LNCAP (cell line): ENCODE data around the gene FLT3.

Experiments used
- TF ChIP-seq, protein P1 (sequence below): fragments of 450-650 bp; IDR thresholded peaks from 2 replicates; pipeline ENCODE4 v1.5.1; 2017; ENCODE audit warnings: mild to moderate bottlenecking

The FLT3 gene

DNA sequence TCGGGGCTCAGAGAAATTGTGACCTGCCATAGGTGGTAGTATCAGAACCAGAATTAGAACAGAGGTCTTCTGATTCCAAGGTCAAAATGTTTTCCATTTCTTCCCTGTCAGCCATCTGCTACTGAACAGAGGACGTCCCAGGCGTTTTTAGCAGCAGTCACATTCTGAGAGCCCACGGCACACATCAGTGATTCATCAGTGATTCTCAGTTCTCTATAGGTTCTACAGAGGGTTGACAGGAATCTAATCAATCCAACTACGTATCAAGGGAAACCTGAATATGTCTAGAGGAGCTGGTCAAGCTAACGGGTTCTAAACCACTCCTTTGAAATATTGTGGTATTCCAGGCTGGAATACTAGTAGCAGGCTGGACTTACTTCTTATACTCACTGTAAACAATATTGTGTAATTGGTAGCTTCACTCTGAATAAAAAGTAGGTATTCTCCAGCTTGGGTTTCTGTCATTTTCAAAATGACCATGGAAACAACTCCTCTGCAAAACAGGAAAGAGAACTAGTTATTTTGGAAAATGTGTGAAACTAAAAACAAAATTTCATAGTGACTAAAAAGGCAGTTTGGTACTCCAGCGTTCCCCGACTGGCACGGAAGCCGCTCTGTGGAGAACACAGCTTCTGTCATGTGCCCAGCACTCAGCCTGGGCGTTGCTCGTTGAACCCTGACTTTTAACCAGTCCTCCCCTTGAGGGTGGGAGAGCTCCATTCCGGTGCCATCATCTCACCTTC lies 43.2 kb downstream of the FLT3 start:
- TF ChIP-seq, protein P1, sequence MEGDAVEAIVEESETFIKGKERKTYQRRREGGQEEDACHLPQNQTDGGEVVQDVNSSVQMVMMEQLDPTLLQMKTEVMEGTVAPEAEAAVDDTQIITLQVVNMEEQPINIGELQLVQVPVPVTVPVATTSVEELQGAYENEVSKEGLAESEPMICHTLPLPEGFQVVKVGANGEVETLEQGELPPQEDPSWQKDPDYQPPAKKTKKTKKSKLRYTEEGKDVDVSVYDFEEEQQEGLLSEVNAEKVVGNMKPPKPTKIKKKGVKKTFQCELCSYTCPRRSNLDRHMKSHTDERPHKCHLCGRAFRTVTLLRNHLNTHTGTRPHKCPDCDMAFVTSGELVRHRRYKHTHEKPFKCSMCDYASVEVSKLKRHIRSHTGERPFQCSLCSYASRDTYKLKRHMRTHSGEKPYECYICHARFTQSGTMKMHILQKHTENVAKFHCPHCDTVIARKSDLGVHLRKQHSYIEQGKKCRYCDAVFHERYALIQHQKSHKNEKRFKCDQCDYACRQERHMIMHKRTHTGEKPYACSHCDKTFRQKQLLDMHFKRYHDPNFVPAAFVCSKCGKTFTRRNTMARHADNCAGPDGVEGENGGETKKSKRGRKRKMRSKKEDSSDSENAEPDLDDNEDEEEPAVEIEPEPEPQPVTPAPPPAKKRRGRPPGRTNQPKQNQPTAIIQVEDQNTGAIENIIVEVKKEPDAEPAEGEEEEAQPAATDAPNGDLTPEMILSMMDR: no peak

DNA sequence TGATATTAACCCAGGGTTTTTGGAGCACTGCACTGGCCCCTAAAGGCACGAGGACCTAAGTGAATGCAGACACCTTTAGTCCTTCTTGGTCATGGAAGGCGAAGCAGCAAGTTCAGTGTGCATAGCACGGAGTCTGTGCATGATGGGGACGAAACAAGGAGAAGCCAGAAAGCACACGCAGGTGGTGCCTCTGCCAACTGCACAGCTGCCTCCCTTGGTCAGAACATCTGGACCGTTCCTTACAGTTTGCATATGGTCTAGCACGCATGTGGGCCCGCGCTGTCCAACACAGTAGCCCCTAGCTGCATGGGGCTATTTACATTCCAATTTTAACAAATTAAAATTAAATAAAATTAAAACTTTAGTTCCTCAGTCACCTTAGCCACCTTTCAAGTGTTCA lies 44.0 kb downstream of the FLT3 start:
- TF ChIP-seq, protein P1: no peak

DNA sequence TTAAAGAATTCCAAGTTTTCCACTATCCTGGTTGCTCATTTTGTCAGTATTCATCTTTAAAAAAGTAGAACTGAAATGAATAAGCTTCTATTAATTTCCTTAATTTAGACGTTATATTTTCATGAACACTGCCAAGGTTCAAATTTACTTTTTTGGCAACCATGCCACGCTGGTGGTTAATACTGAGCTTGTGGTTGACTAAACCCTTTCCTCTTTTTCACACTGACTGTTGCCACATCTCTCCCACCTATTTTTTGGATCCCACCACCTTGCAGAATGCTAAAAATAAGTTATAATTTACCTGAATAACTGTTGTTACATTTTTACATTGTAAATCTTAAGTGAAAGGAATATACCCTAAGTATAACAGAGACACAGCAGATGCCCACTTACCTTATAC lies 45.0 kb downstream of the FLT3 start:
- TF ChIP-seq, protein P1: no peak

DNA sequence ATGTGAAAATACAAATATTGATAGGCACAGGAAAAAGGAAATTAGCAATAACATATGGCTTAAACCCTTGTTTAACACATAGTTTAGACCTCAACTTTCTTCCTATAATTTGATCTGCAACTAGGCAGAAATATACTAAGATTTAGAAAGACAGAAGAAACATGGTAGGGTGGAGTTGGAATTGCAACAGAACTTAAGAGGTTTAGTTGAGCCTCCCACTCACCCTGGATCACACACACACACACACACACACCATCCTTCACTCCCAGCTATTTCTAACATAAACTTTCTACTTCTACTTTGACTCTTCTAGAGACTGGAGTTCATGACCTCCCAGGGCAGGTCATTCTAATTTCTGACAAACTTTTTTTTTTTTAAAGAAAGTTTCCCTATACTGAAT lies 47.4 kb downstream of the FLT3 start:
- TF ChIP-seq, protein P1: no peak

DNA sequence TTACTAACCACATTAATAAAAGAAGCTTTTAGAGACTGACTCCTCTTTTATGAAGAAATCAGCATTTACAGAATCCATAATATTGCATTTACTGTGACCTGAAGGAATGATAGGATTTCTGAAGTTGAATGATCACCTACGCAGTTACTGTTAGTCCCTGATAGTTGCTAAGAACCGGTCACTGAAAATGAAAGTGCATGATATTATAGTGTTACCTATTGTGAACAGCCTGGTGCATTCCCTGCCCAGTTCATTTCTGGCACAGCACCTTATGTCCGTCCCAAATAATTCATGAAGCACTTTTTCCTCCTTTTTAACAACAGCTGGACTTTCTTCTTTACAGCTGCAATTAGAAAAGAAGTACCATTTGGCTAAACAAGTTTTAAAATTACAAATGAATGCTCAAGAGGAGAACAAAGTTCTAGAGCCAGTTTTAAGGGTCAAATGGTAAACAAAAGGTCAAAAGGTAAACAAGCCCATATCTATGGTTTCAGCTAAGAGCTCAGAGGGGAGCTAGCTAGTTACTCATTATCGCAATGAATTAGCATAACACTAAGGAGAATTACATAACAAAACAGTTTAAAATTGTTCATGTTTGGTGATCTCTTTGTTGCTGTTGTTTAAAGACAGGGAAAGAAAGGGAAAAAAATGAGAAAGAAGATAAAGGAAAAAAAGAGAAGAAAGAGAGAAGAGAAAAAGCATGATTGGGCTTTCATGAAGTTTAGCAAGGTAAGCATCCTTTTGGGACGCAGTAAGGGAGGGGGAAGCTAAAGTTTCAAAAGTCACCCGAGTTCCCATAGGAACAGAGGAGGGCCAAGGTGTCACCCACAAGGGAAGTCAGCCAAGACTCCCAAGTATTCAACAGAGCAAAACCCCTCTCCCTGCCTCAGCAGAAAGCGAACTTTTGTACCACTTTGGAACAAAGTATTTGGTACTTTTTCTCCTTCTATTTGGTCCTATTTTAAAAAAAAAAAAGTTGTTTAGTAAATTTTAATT lies 50.2 kb downstream of the FLT3 start:
- TF ChIP-seq, protein P1: no peak

DNA sequence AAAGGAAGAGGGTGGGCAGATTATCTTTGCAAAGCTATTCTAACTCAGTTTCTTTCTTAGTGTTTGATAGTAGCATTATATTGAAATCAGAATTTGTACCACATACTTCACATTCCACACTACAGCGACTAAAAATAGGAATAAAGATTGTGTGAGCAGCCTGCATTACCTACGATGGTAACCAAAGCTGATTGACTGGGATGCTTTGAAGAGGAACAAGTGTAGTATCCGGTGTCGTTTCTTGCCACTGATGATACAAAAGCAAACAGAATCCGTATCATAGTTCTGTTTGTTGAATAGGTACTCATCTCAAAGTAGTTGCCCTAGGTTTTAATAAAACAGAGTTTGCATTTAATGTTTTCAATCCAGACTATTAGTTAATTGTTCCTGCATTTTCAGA lies 51.2 kb downstream of the FLT3 start:
- TF ChIP-seq, protein P1: no peak

DNA sequence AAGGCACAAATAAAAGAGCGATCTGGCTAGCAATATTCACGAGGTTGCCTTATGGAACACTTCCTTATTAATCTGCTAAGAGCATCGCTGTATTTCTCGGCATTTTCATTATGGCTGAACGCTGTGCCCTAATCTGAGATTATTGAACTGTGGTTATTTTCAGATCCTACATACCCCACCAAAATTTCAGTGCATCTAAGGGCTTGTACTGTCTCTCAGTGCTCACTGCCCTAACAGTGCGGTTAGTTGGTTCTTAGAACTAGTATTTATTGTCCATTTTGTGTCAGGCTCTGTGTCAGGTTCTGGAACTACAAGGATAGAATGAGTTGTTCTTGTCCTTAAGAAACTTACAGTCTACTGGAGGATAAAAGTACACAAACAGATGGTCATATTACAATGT lies 51.6 kb downstream of the FLT3 start:
- TF ChIP-seq, protein P1: no peak
